CD4-positive, alpha-beta memory T cell (primary cell): Measurements from ENCODE around the gene PACSIN3. TPM values are rescaled to one million over a fixed set of nuclear protein-coding genes. Genes with fewer than 3 reads are reported as not detected.

Source experiments
- CTCF ChIA-PET: fragments of 350-600 bp; sonication (Branson Sonifier 250); formaldehyde crosslinking; loops from one replicate; lab custom pipeline; 2021; ENCODE audit warnings: inconsistent platforms; ENCODE audit not compliant: partially characterized antibody; lab: Charles Lee
- POLR2A ChIA-PET: fragments of 350-600 bp; sonication (Branson Sonifier 250); formaldehyde crosslinking; loops from one replicate; lab custom pipeline; 2021; ENCODE audit not compliant: partially characterized antibody; lab: Charles Lee
- DNase-seq, 5 donors: peaks; one replicate each; pipeline versions ENCODE4 v3.0.0 to v3.0.0-alpha.2; 2020 to 2022; ENCODE audit warnings: mixed read lengths in 1 of 5
- H3K27ac ChIP-seq: one replicate; pipeline ENCODE4 v1.7.0; 2013; ENCODE audit warnings: low read depth, low read length
- H3K27me3 ChIP-seq: 2 replicates; pipeline ENCODE4 v1.7.0; 2013; ENCODE audit warnings: mild to moderate bottlenecking, low read length, moderate library complexity; ENCODE audit not compliant: insufficient read depth
- H3K36me3 ChIP-seq: 2 replicates; pipeline ENCODE4 v1.7.0; 2013; ENCODE audit warnings: mild to moderate bottlenecking, low read length, moderate library complexity; ENCODE audit not compliant: insufficient read depth
- H3K4me1 ChIP-seq: 2 replicates; pipeline ENCODE4 v1.7.0; 2013; ENCODE audit warnings: mild to moderate bottlenecking, low read length, moderate library complexity; ENCODE audit not compliant: insufficient read depth
- H3K4me3 ChIP-seq, 2 donors: one replicate each; pipeline ENCODE4 v1.7.0; 2013; ENCODE audit warnings: low read length in 2 of 2, mild to moderate bottlenecking in 1 of 2
- H3K9me3 ChIP-seq, 2 donors: one replicate each; pipeline ENCODE4 v1.7.0; 2013; ENCODE audit warnings: low read length in 2 of 2, control low read depth in 1 of 2; ENCODE audit not compliant: control insufficient read depth in 1 of 2
- H3K27ac Mint-ChIP-seq, 7 donors: one replicate each; pipeline ENCODE4 v1.8.0; 2020 to 2021; ENCODE audit warnings: mixed read lengths in 7 of 7, mild to moderate bottlenecking in 6 of 7, inconsistent platforms in 3 of 7, moderate library complexity in 3 of 7
- H3K27me3 Mint-ChIP-seq, 2 donors: one replicate each; pipeline ENCODE4 v1.8.0; 2020 to 2021; ENCODE audit warnings: mixed read lengths in 2 of 2
- H3K36me3 Mint-ChIP-seq, 2 donors: one replicate each; pipeline ENCODE4 v1.8.0; 2020 to 2021; ENCODE audit warnings: mixed read lengths in 2 of 2, inconsistent platforms in 1 of 2, mild to moderate bottlenecking in 1 of 2
- H3K4me1 Mint-ChIP-seq, 4 donors: one replicate each; pipeline ENCODE4 v1.8.0; 2020 to 2021; ENCODE audit warnings: mixed read lengths in 4 of 4, mild to moderate bottlenecking in 1 of 4
- H3K4me3 Mint-ChIP-seq, 8 donors: one replicate each; pipeline ENCODE4 v1.8.0; 2020 to 2021; ENCODE audit warnings: mixed read lengths in 8 of 8, mild to moderate bottlenecking in 7 of 8, moderate library complexity in 6 of 8, inconsistent platforms in 3 of 8
- H3K9me3 Mint-ChIP-seq, 8 donors: one replicate each; pipeline ENCODE4 v1.8.0; 2020 to 2021; ENCODE audit warnings: mixed read lengths in 8 of 8, mild to moderate bottlenecking in 5 of 8, inconsistent platforms in 3 of 8, moderate library complexity in 1 of 8
- intact Hi-C: fragments of 100-400 bp; cut with micrococcal nuclease; formaldehyde crosslinking; loops from one replicate; pipeline ENCODE4 v1.15.1; 2023
- polyA plus RNA-seq, 2 donors: library from polyadenylated mRNA; unstranded; fragments of 300-500 nt; fragmentation: Illumina TruSeq; gene quantifications; one replicate each; pipeline ENCODE4 v1.2.3, GENCODE V29; 2021
- total RNA-seq, 2 experiments: library from RNA; stranded (reverse); gene quantifications; one replicate each; pipeline ENCODE4 v1.2.3, GENCODE V29; 2021

Gene PACSIN3
- total and polyA plus RNA-seq, 4 experiments from 2014 or later = 0.23 to 1.3 TPM; not detected in 2

DNA sequence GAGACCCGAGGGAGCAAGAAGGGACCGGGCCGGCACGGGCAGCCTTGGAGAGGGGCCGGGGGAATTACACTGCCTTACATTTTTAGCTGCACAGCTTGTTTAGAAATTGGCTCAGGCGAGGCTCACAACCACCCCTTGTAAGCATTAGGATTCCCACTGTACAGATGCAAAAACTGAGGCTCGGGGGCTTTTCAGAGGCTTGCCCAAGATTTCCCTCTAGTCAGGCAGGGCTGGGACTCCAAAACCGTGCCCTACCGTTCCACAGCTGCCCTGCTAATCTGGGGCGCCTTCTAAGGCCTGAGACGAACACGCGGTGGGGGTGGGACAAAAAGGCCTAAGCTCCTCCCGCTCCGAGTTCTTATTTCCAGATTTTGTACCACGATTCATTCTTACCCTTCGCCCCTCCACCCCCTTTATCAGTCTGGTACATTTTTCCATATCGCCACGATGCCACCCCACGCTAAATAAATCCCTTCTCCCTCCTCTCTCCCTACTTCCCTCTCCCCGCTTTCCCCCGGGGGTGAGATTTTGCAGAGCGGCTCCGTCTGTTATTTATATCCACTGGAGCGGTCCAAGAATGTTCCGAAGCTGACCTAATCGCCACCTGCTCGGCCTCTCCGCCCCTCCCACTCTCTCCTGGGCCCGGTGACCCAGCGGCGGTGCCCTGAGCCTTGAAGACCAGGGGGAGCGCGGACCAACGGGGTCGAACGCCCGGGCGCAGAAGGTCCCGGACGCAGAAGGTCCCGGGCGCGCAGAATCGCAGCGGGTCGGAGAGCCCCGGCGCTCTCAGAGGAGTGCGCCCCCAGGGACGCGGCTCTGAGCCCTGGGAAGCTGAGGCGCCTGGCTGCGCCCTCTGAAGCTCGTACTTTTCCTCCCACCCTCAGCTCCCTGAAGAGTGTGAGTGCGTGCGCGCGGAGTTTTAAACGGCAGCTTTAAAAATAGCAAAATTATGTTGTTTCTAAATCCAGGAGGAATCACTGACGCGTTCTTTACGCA is 764 bp upstream of the PACSIN3 start:
- no peaks in the 10 kb centered on the region for H3K36me3 Mint-ChIP-seq
- Histone ChIP-seq H3K36me3 (no peaks in the 10 kb centered on the region), H3K9me3 (no peaks in the 10 kb centered on the region), H3K4me1 (peaks cover 21% of the 10 kb centered on the region), H3K27ac (no peak overlapping the region), H3K4me3 (peak overlapping the region; percentile 47 to 49), H3K27me3 (peaks cover 11% of the 10 kb centered on the region)
- ChIA-PET POLR2A (interaction anchor here (0.7 to 2.7 kb wide), 7 partner anchors 9 to 239 kb away, joined by 3 to 22 read pairs (median 4); partner anchors contain the start of genes ACP2, ARFGAP2, DDB2 and PSMC3), CTCF (interaction anchor here (0.6 to 2.6 kb wide), 9 partner anchors 9 to 422 kb away, joined by 3 to 10 read pairs (median 3); partner anchors contain the start of gene DDB2)
- peaks cover 7 to 11% of the 10 kb centered on the region in 2 donors for H3K27me3 Mint-ChIP-seq
- H3K4me3 Mint-ChIP-seq = peak overlapping the region; percentile 71 to 88 (median 84)
- H3K4me1 Mint-ChIP-seq = peaks cover 4 to 7% (median 5%) of the 10 kb centered on the region in 4 donors
- H3K27ac Mint-ChIP-seq = peak overlapping the region in 3 of 7 donors; percentile 15 to 61 (median 55)
- H3K9me3 Mint-ChIP-seq = peaks cover 0 to 2% (median 0%) of the 10 kb centered on the region in 8 donors
- DNase-seq = peak; percentile 35 to 52 (median 44)
- intact Hi-C loops = loop anchor here (1.0 to 2.0 kb wide), 2 partner anchors 10 to 28 kb away; partner anchors contain the start of gene DDB2

DNA sequence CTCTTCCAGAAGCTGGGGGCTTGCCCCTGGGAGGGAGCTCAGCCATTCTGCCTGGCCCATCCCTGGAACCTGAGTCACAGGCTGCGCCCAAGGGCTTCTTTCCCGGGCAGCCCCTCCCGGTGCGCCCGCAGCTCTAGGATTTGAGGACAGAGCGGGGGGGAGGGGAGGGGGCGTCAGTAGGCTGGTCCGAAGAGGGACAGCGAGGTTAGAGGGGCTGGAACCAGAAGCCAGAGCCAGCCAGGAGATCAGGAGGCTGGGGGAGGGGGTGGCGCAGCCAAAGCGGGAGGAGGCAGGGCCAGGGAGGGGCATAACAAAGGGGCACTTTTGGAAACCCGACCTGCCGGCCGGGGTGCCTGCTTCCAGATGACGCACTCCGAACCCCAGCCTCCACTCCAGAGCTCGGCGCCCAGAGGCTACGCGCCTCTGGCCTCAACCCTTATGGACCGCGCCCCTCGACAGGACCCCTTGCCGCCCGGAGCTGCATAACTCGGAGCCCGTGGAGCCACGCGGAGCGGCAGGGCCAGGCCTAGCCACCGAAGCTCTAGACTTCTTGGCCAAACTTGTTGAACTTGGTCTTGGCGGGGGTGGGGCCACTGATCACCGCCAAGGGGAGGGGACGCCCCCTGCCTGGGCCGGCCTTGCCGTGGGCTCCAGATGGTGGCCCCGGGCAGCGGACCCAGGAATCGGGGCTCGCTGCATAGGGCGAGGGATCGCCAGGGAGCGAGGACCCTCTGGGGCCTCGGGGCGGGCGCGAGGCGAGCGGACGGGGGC is 744 bp downstream of the PACSIN3 start:
- CTCF ChIA-PET = interaction anchor here (0.8 to 2.6 kb wide), 3 partner anchors 30 to 74 kb away, joined by 3 to 8 read pairs (median 3); partner anchors contain the start of gene DDB2
- no peak overlapping the region for H3K27ac Mint-ChIP-seq

DNA sequence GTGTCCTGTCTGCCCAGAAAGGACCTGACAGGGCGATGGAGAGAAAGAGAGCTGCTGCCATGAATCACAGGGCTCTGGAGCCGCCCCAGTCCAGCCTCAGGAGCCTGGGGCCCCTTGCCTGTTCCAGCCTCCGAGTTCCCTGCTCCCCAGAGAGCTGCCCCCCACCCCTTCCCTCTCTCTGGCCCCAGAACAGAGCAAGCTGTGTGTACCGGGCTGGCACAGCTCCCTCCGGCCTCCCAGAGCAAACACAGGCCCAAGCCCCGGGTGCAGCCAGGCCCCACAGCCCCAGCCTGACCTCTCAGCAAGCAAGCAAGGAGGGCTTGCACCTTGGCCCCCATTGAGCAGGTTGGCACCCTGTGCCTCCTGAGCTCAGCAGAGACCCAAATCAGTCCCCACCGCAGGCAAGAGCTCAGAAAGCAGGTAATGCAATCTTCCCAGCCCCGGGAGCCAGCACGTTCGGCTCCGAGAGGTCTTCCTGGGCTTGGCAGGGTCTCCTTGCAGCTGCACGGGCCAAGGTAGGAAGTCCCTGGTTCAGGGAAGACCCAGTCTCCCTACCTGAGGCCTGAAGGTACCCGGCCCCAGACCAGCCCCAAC is 1.4 kb downstream of the PACSIN3 start:
- Histone ChIP-seq H3K9me3 (no peaks in the 10 kb centered on the region), H3K36me3 (no peaks in the 10 kb centered on the region), H3K27me3 (peaks cover 11% of the 10 kb centered on the region), H3K4me1 (peaks cover 21% of the 10 kb centered on the region), H3K4me3 (no peak overlapping the region), H3K27ac (no peak overlapping the region)
- ChIA-PET POLR2A (interaction anchor here (0.6 to 1.1 kb wide), 4 partner anchors 30 to 79 kb away, joined by 3 to 4 read pairs (median 4); partner anchors contain the start of genes ACP2 and DDB2), CTCF (interaction anchor here (0.8 to 2.6 kb wide), 3 partner anchors 30 to 75 kb away, joined by 3 to 8 read pairs (median 3); partner anchors contain the start of gene DDB2)
- H3K27ac Mint-ChIP-seq = no peak overlapping the region
- peak overlapping the region in 4 of 8 donors; percentile 5 to 55 (median 48) for H3K4me3 Mint-ChIP-seq
- H3K36me3 Mint-ChIP-seq = no peaks in the 10 kb centered on the region
- no peak for DNase-seq
- peaks cover 4 to 7% (median 5%) of the 10 kb centered on the region in 4 donors for H3K4me1 Mint-ChIP-seq
- H3K9me3 Mint-ChIP-seq = no peaks in the 10 kb centered on the region
- intact Hi-C loops = no loop called here
- H3K27me3 Mint-ChIP-seq = peaks cover 7 to 11% of the 10 kb centered on the region in 2 donors

More for the DNA sequence above, 744 bp downstream of the PACSIN3 start:
- intact Hi-C loops = loop anchor here (1.0 to 2.0 kb wide), 2 partner anchors 8 to 29 kb away; partner anchors contain the start of gene DDB2
- POLR2A ChIA-PET = interaction anchor here (0.6 to 1.1 kb wide), 4 partner anchors 30 to 78 kb away, joined by 3 to 4 read pairs (median 4); partner anchors contain the start of genes ACP2 and DDB2
- no peaks in the 10 kb centered on the region for H3K36me3 ChIP-seq
- no peaks in the 10 kb centered on the region for H3K36me3 Mint-ChIP-seq
- peaks cover 7 to 11% of the 10 kb centered on the region in 2 donors for H3K27me3 Mint-ChIP-seq
- H3K9me3 ChIP-seq = no peaks in the 10 kb centered on the region
- peak overlapping the region in 1 of 2 donors; percentile 27 for H3K4me3 ChIP-seq
- no peak overlapping the region for H3K27ac ChIP-seq
- peaks cover 4 to 7% (median 5%) of the 10 kb centered on the region in 4 donors for H3K4me1 Mint-ChIP-seq
- H3K4me3 Mint-ChIP-seq = peak overlapping the region in 4 of 8 donors; percentile 21 to 58 (median 56)
- H3K4me1 ChIP-seq = peaks cover 21% of the 10 kb centered on the region
- H3K9me3 Mint-ChIP-seq = no peaks in the 10 kb centered on the region
- H3K27me3 ChIP-seq = peaks cover 11% of the 10 kb centered on the region
- DNase-seq = peak in 1 of 5 donors; percentile 36

DNA sequence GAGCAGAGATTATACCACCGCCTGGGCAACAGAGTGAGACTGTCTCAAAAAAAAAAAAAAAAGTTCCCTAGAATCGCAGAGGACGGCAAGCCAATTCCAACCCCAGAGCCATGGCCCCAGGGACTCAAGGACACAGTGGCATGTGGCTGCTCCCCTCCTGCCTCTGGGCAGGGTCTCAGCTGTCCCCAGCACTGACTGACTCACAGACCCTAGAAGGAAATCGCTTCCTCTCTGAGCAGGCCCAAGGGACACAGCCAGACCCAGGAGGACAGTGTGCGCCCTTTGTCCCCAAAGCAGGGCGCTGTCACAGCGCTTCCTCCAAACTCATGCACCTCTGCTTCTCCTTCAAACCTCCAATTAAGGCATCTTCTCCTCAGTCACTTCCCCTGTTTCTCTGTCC is 2.3 kb downstream of the PACSIN3 start:
- peak overlapping the region in 1 of 8 donors; percentile 53 for H3K4me3 Mint-ChIP-seq
- Histone ChIP-seq H3K9me3 (no peaks in the 10 kb centered on the region), H3K4me1 (peaks cover 21% of the 10 kb centered on the region), H3K27me3 (peaks cover 11% of the 10 kb centered on the region), H3K36me3 (no peaks in the 10 kb centered on the region), H3K4me3 (no peak overlapping the region), H3K27ac (no peak overlapping the region)
- H3K36me3 Mint-ChIP-seq = no peaks in the 10 kb centered on the region
- ChIA-PET CTCF (no interaction called here), POLR2A (no interaction called here)
- peaks cover 4 to 7% of the 10 kb centered on the region in 2 donors for H3K27me3 Mint-ChIP-seq
- no peak for DNase-seq
- peaks cover 4 to 16% (median 10%) of the 10 kb centered on the region in 4 donors for H3K4me1 Mint-ChIP-seq
- no peaks in the 10 kb centered on the region for H3K9me3 Mint-ChIP-seq
- H3K27ac Mint-ChIP-seq = no peak overlapping the region
- intact Hi-C loops = no loop called here

DNA sequence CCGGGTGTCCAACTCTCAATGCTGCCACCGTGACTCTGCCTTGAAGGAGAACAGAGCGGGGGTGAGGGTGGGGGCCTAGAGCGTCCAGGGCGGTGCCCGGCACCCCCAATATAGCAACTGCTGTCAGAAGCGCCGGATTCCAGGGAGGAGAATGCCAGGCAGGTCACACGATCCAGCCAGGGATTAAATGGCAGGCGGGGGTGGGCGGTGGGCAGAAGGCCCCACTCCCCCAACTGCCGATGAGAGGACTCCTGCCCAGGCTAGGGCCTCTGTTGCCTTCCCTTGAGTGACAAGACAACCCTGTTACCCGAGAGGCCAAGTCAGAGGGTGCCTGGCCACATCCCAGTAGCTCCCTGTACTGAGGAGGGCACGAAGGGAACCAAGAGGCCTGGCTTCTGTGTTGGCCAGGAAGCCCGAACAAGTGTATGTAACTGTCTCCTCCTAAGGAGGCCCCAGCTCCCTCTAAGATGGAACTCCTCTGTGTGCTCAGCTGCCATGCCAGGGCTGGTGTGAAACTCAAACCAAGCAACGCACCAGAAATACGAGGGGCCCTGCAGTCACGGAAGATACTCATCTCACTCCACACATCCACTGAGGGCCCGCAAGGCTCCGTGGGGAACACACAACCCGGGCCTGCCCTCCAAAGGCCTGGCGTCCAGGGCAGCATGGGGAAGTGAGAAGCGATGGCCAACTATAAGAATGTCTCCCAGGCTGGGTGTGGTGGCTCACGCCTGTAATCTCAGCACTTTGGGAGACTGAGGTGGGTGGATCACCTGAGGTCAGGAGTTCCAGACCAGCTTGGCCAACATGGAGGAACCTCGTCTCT is 3.0 kb downstream of the PACSIN3 start:
- peaks cover 10% of the 10 kb centered on the region for H3K27me3 ChIP-seq

More for the DNA sequence above, 3.0 kb downstream of the PACSIN3 start:
- Histone ChIP-seq H3K27ac (no peak overlapping the region), H3K4me1 (peaks cover 23% of the 10 kb centered on the region), H3K36me3 (no peaks in the 10 kb centered on the region), H3K4me3 (no peak overlapping the region), H3K9me3 (no peaks in the 10 kb centered on the region)
- H3K27ac Mint-ChIP-seq = no peak overlapping the region
- H3K36me3 Mint-ChIP-seq = no peaks in the 10 kb centered on the region
- no peak for DNase-seq
- no peaks in the 10 kb centered on the region for H3K9me3 Mint-ChIP-seq
- H3K4me3 Mint-ChIP-seq = no peak overlapping the region
- CTCF ChIA-PET = interaction anchor here (1.3 kb wide), 1 partner anchor 65 kb away, joined by 3 read pairs; no protein-coding TSS in a partner anchor
- peaks cover 4 to 16% (median 11%) of the 10 kb centered on the region in 4 donors for H3K4me1 Mint-ChIP-seq
- intact Hi-C loops = no loop called here
- POLR2A ChIA-PET = interaction anchor here (1.4 kb wide), 1 partner anchor 32 kb away, joined by 9 read pairs; the partner anchor contains the start of gene DDB2
- peaks cover 4 to 7% of the 10 kb centered on the region in 2 donors for H3K27me3 Mint-ChIP-seq
